ENCODE measurements around the gene SHMT1.
A peak's percentile ranks its signal among the peaks of the same experiment; 100 is the strongest.
"Not testable (repeated sequence)": the region's sequence is repeated elsewhere in the genome, so short reads cannot be mapped to it uniquely, and the experiment has no call there.

Gene SHMT1

GRCh38 chr17:18363101-18364049 is at the start of gene SHMT1:
Gene SHMT1 (minus strand): TSS chr17:18363550. CDS start chr17:18355981, 7,569 bp downstream.
- DNase-seq: peak; percentile 82 to 92

- DNase-seq: not testable (repeated sequence)
Observed at GRCh38 chr17:18412001-18412538, 48.7 kb upstream of the SHMT1 start.

GRCh38 chr17:18411377-18411864 is 48.1 kb upstream of the SHMT1 start:
- DNase-seq: not testable (repeated sequence)

GRCh38 chr17:18410736-18411135 is 47.4 kb upstream of the SHMT1 start:
- not testable (repeated sequence) for DNase-seq

GRCh38 chr17:18409321-18409720 is 46.0 kb upstream of the SHMT1 start:
- DNase-seq: peak in 1 of 2 experiments; percentile 70

GRCh38 chr17:18408906-18409305 is 45.6 kb upstream of the SHMT1 start:
- DNase-seq: peak in 1 of 2 experiments; percentile 28

GRCh38 chr17:18403604-18404003 is 40.3 kb upstream of the SHMT1 start:
- DNase-seq: not testable (repeated sequence)

- DNase-seq: peak in 1 of 2 experiments; percentile 7
Observed at GRCh38 chr17:18403166-18403565, 39.8 kb upstream of the SHMT1 start.

- DNase-seq: not testable (repeated sequence)
Observed at GRCh38 chr17:18401872-18402590, 38.7 kb upstream of the SHMT1 start.

GRCh38 chr17:18388728-18389127 is 25.4 kb upstream of the SHMT1 start:
- not testable (repeated sequence) for DNase-seq

- not testable (repeated sequence) for DNase-seq
Observed at GRCh38 chr17:18388266-18388665, 24.9 kb upstream of the SHMT1 start.

- DNase-seq: not testable (repeated sequence)
Observed at GRCh38 chr17:18387583-18387982, 24.2 kb upstream of the SHMT1 start.

- not testable (repeated sequence) for DNase-seq
Observed at GRCh38 chr17:18384271-18384670, 20.9 kb upstream of the SHMT1 start.

GRCh38 chr17:18383079-18383481 is 19.7 kb upstream of the SHMT1 start:
- DNase-seq: not testable (repeated sequence)

- DNase-seq: no peak
Observed at GRCh38 chr17:18382441-18383078, 19.2 kb upstream of the SHMT1 start.

- DNase-seq: no peak
Observed at GRCh38 chr17:18381953-18382245, 18.5 kb upstream of the SHMT1 start.

- DNase-seq: no peak
Observed at GRCh38 chr17:18381158-18381952, 18.0 kb upstream of the SHMT1 start.

GRCh38 chr17:18380471-18381157 is 17.3 kb upstream of the SHMT1 start:
- DNase-seq: no peak

- no peak for DNase-seq
Observed at GRCh38 chr17:18379246-18380146, 16.1 kb upstream of the SHMT1 start.

- not testable (repeated sequence) for DNase-seq
Observed at GRCh38 chr17:18378614-18379013, 15.3 kb upstream of the SHMT1 start.
